Mucosa of gallbladder (tissue), 1 donor: ENCODE results near the gene MEF2D. TPM values are rescaled to one million over a fixed set of nuclear protein-coding genes. Genes with fewer than 3 reads are reported as not detected.
A peak's percentile ranks its signal among the peaks of the same experiment; 100 is the strongest.

Experiments used
- DNase-seq: peaks from one replicate; pipeline ENCODE4 v3.0.0-alpha.2; 2020; ENCODE audit warnings: low spot score
- total RNA-seq: library from RNA; stranded (reverse); gene quantifications from one replicate; pipeline ENCODE4 v1.2.1, GENCODE V29; 2021
- donor health status: DM: no; HTN: no; CAD: no.

Gene MEF2D
- total RNA-seq, 1 donor from 2014 or later: 57.8 TPM

GRCh38 chr1:156488566-156489165, 11.9 kb downstream of the MEF2D start:
- DNase-seq: no peak

GRCh38 chr1:156487862-156488261, 12.7 kb downstream of the MEF2D start:
- DNase-seq: no peak

GRCh38 chr1:156486421-156487344, 13.9 kb downstream of the MEF2D start:
- no peak for DNase-seq

GRCh38 chr1:156485984-156486383, 14.6 kb downstream of the MEF2D start:
- DNase-seq: no peak

- DNase-seq: no peak
Observed at GRCh38 chr1:156484480-156485058, 16.0 kb downstream of the MEF2D start.

- DNase-seq: no peak
Observed at GRCh38 chr1:156483397-156483796, 17.2 kb downstream of the MEF2D start.

- no peak for DNase-seq
Observed at GRCh38 chr1:156482276-156482675, 18.3 kb downstream of the MEF2D start.

- no peak for DNase-seq
Observed at GRCh38 chr1:156481527-156481926, 19.0 kb downstream of the MEF2D start.

GRCh38 chr1:156480411-156481192, 20.0 kb downstream of the MEF2D start:
- no peak for DNase-seq

GRCh38 chr1:156480016-156480370, 20.6 kb downstream of the MEF2D start:
- DNase-seq: no peak

GRCh38 chr1:156479093-156480015, 21.2 kb downstream of the MEF2D start:
- DNase-seq: no peak

- no peak for DNase-seq
Observed at GRCh38 chr1:156478250-156478627, 22.3 kb downstream of the MEF2D start.

- no peak for DNase-seq
Observed at GRCh38 chr1:156477526-156478249, 22.9 kb downstream of the MEF2D start.

GRCh38 chr1:156476501-156477298, 23.9 kb downstream of the MEF2D start:
- DNase-seq: no peak

- peak; percentile 82 for DNase-seq
Observed at GRCh38 chr1:156475568-156476500, 24.7 kb downstream of the MEF2D start.

GRCh38 chr1:156474966-156475365, 25.6 kb downstream of the MEF2D start:
- DNase-seq: no peak

GRCh38 chr1:156471496-156472490, 28.8 kb downstream of the MEF2D start:
- DNase-seq: peak; percentile 81
